ENCODE measurements around the gene COPG2.

DNA sequence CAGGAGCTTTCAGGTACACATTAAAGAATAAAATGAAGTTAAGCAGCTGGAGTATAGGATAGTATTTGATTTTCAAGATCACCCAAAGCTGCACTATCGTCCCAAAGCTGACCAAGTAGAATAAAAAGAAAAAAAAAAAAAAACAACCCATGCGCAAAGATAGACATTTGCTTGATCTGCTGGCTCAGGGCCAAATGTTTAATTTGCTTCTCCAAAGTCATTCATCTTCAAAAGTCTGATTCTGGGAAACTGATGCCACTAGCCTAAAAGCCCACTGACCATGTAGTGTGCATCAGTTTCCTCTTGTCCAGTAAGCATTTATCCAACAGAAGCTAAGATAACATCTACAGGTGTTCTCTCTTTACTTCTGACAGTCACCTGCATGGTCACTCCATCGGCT lies 162.2 kb downstream of the COPG2 start:
- TF ChIP-seq, protein P1, sequence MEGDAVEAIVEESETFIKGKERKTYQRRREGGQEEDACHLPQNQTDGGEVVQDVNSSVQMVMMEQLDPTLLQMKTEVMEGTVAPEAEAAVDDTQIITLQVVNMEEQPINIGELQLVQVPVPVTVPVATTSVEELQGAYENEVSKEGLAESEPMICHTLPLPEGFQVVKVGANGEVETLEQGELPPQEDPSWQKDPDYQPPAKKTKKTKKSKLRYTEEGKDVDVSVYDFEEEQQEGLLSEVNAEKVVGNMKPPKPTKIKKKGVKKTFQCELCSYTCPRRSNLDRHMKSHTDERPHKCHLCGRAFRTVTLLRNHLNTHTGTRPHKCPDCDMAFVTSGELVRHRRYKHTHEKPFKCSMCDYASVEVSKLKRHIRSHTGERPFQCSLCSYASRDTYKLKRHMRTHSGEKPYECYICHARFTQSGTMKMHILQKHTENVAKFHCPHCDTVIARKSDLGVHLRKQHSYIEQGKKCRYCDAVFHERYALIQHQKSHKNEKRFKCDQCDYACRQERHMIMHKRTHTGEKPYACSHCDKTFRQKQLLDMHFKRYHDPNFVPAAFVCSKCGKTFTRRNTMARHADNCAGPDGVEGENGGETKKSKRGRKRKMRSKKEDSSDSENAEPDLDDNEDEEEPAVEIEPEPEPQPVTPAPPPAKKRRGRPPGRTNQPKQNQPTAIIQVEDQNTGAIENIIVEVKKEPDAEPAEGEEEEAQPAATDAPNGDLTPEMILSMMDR (IDR thresholded peaks at IDR 0.05; ENCODE audit: insufficient read depth, low read length, poor library complexity, severe bottlenecking): no peak
- no peak for TF ChIP-seq EZH2phosphoT487 (conservative IDR thresholded peaks at IDR 0.05; ENCODE audit: low read length)
